Activated naive CD4-positive, alpha-beta T cell treated with anti-CD3 and anti-CD28 coated beads for 36 hours (primary cell): Measurements from ENCODE around the gene FAAH. TPM values are rescaled to one million over a fixed set of nuclear protein-coding genes. Genes with fewer than 3 reads are reported as not detected.

Experiments used
- CTCF ChIA-PET: fragments of 350-600 bp; sonication (Branson Sonifier 250); formaldehyde crosslinking; loops from one replicate; lab custom pipeline; 2021; ENCODE audit warnings: antibody characterized with exemption; lab: Charles Lee
- DNase-seq: peaks from one replicate; pipeline ENCODE4 v3.0.0-alpha.2; 2020
- H3K27ac Mint-ChIP-seq: one replicate; pipeline ENCODE4 v1.8.0; 2021; ENCODE audit warnings: mild to moderate bottlenecking, mixed read lengths
- H3K27me3 Mint-ChIP-seq: one replicate; pipeline ENCODE4 v1.8.0; 2021; ENCODE audit warnings: low read depth, mixed read lengths
- H3K36me3 Mint-ChIP-seq: one replicate; pipeline ENCODE4 v1.8.0; 2021; ENCODE audit warnings: low read depth, mixed read lengths
- H3K4me1 Mint-ChIP-seq: one replicate; pipeline ENCODE4 v1.8.0; 2021; ENCODE audit warnings: low read depth, mixed read lengths
- H3K4me3 Mint-ChIP-seq: one replicate; pipeline ENCODE4 v1.8.0; 2021; ENCODE audit warnings: mild to moderate bottlenecking, moderate library complexity, mixed read lengths
- H3K9me3 Mint-ChIP-seq: one replicate; pipeline ENCODE4 v1.8.0; 2021; ENCODE audit warnings: mixed read lengths
- intact Hi-C: fragments of 100-400 bp; cut with micrococcal nuclease; formaldehyde crosslinking; loops from one replicate; pipeline ENCODE4 v1.15.1; 2023
- total RNA-seq, 2 experiments: library from RNA; stranded (reverse); gene quantifications; one replicate each; pipeline ENCODE4 v1.2.3, GENCODE V29; 2021

The FAAH gene
- total RNA-seq, 2 experiments from 2014 or later = 3.8 to 4.8 TPM

- intact Hi-C loops = no loop called here
- H3K27ac Mint-ChIP-seq = no peak overlapping the region
- H3K4me1 Mint-ChIP-seq = no peaks in the 10 kb centered on the region
- peaks cover 27% of the 10 kb centered on the region for H3K27me3 Mint-ChIP-seq
- H3K4me3 Mint-ChIP-seq = no peak overlapping the region
- CTCF ChIA-PET = interaction anchor here (1.0 kb wide), 1 partner anchor 8 kb away, joined by 3 read pairs; no protein-coding TSS in a partner anchor
- DNase-seq = no peak
- no peaks in the 10 kb centered on the region for H3K9me3 Mint-ChIP-seq
- no peaks in the 10 kb centered on the region for H3K36me3 Mint-ChIP-seq
Observed at GRCh38 chr1:46457178-46457577, 63.1 kb downstream of the FAAH start.

GRCh38 chr1:46458190-46458589 is 64.1 kb downstream of the FAAH start:
- no peak for DNase-seq
- no peak overlapping the region for H3K4me3 Mint-ChIP-seq
- CTCF ChIA-PET = interaction anchor here (1.0 to 1.4 kb wide), 2 partner anchors 9 to 71 kb away, joined by 3 to 7 read pairs; no protein-coding TSS in a partner anchor
- H3K27ac Mint-ChIP-seq = no peak overlapping the region
- H3K4me1 Mint-ChIP-seq = no peaks in the 10 kb centered on the region
- no peaks in the 10 kb centered on the region for H3K36me3 Mint-ChIP-seq
- intact Hi-C loops = no loop called here
- no peaks in the 10 kb centered on the region for H3K9me3 Mint-ChIP-seq
- peaks cover 19% of the 10 kb centered on the region for H3K27me3 Mint-ChIP-seq

- peaks cover 20% of the 10 kb centered on the region for H3K27me3 Mint-ChIP-seq
- H3K36me3 Mint-ChIP-seq = no peaks in the 10 kb centered on the region
- CTCF ChIA-PET = interaction anchor here (1.4 kb wide), 1 partner anchor 71 kb away, joined by 7 read pairs; no protein-coding TSS in a partner anchor
- no peaks in the 10 kb centered on the region for H3K9me3 Mint-ChIP-seq
- H3K4me3 Mint-ChIP-seq = no peak overlapping the region
- no peaks in the 10 kb centered on the region for H3K4me1 Mint-ChIP-seq
- DNase-seq = no peak
- no peak overlapping the region for H3K27ac Mint-ChIP-seq
- intact Hi-C loops = no loop called here
Observed at GRCh38 chr1:46458846-46459245, 64.7 kb downstream of the FAAH start.

- H3K27me3 Mint-ChIP-seq = peaks cover 25% of the 10 kb centered on the region
- no peak overlapping the region for H3K4me3 Mint-ChIP-seq
- CTCF ChIA-PET = no interaction called here
Observed at GRCh38 chr1:46459315-46459714, 65.2 kb downstream of the FAAH start.

GRCh38 chr1:46461017-46461808 is 67.1 kb downstream of the FAAH start:
- intact Hi-C loops = no loop called here
- Mint-ChIP-seq H3K27me3 (peaks cover 30% of the 10 kb centered on the region), H3K9me3 (no peaks in the 10 kb centered on the region), H3K27ac (no peak overlapping the region), H3K4me1 (peaks cover 4% of the 10 kb centered on the region), H3K36me3 (no peaks in the 10 kb centered on the region), H3K4me3 (no peak overlapping the region)
- DNase-seq = no peak
- CTCF ChIA-PET = interaction anchor here (1.4 kb wide), 1 partner anchor 14 kb away, joined by 6 read pairs; no protein-coding TSS in a partner anchor

More at GRCh38 chr1:46459315-46459714, 65.2 kb downstream of the FAAH start:
- no peak for DNase-seq
- no peak overlapping the region for H3K27ac Mint-ChIP-seq
- intact Hi-C loops = no loop called here
- H3K4me1 Mint-ChIP-seq = no peaks in the 10 kb centered on the region
- H3K9me3 Mint-ChIP-seq = no peaks in the 10 kb centered on the region
- H3K36me3 Mint-ChIP-seq = no peaks in the 10 kb centered on the region

- DNase-seq = no peak
- intact Hi-C loops = no loop called here
- H3K36me3 Mint-ChIP-seq = no peaks in the 10 kb centered on the region
- H3K27ac Mint-ChIP-seq = no peak overlapping the region
- H3K4me1 Mint-ChIP-seq = peaks cover 6% of the 10 kb centered on the region
- CTCF ChIA-PET = no interaction called here
- H3K27me3 Mint-ChIP-seq = peaks cover 33% of the 10 kb centered on the region
- H3K4me3 Mint-ChIP-seq = no peak overlapping the region
- no peaks in the 10 kb centered on the region for H3K9me3 Mint-ChIP-seq
Observed at GRCh38 chr1:46461809-46462448, 67.8 kb downstream of the FAAH start.

Other genes with a start within 250 kb of the FAAH start
- gene TSPAN1, start 219.2 kb upstream of the FAAH start, total RNA-seq = not detected
- gene P3R3URF, start 217.8 kb upstream of the FAAH start, total RNA-seq = not detected
- 10 to 100 TPM; 32.4 to 32.9 TPM for gene POMGNT1, start 195.9 kb upstream of the FAAH start, total RNA-seq
- under 1 TPM; 0.21 to 0.25 TPM for gene LURAP1, start 191.0 kb upstream of the FAAH start, total RNA-seq
- gene RAD54L, start 146.6 kb upstream of the FAAH start, total RNA-seq = 10 to 100 TPM; 83.9 to 88.0 TPM
- 10 to 100 TPM; 28.0 to 29.8 TPM for gene LRRC41, start 90.7 kb upstream of the FAAH start, total RNA-seq
- 100 to 1,000 TPM; 403 to 409 TPM for gene UQCRH, start 90.6 kb upstream of the FAAH start, total RNA-seq
- 10 to 100 TPM; 33.6 to 37.8 TPM for gene NSUN4, start 53.5 kb upstream of the FAAH start, total RNA-seq
- not detected for gene DMBX1, start 95.5 kb downstream of the FAAH start, total RNA-seq
- gene KNCN, start 157.3 kb downstream of the FAAH start, total RNA-seq = not detected
- gene MKNK1, start 210.0 kb downstream of the FAAH start, total RNA-seq = 10 to 100 TPM; 18.5 to 21.2 TPM
- gene MOB3C, start 222.5 kb downstream of the FAAH start, total RNA-seq = 1 to 10 TPM; 4.8 to 5.0 TPM